H9 (cell line): ENCODE data around the gene ANKZF1. TPM values are rescaled to one million over a fixed set of nuclear protein-coding genes. Genes with fewer than 3 reads are reported as not detected.

Source experiments
- DNase-seq: peaks from one replicate; pipeline ENCODE4 v3.0.0-alpha.2; 2017
- H2AFZ ChIP-seq: one replicate; pipeline ENCODE4 v1.6.1; 2013; ENCODE audit warnings: mild to moderate bottlenecking, low read length, control low read depth, moderate library complexity
- H2AK5ac ChIP-seq: 2 replicates; pipeline ENCODE4 v1.6.1; 2013; ENCODE audit warnings: low read length, control low read depth, mixed read lengths; ENCODE audit not compliant: insufficient read length
- H2BK120ac ChIP-seq: one replicate; pipeline ENCODE4 v1.6.1; 2013; ENCODE audit warnings: low read depth, mild to moderate bottlenecking, low read length, control low read depth, inconsistent platforms; ENCODE audit not compliant: poor library complexity, severe bottlenecking
- H2BK12ac ChIP-seq: 2 replicates; pipeline ENCODE4 v1.6.1; 2013; ENCODE audit warnings: low read length, control low read depth, mixed read lengths, low read depth; ENCODE audit not compliant: insufficient read length
- H2BK15ac ChIP-seq: 2 replicates; pipeline ENCODE4 v1.6.1; 2013; ENCODE audit warnings: low read depth, low read length, control low read depth
- H2BK20ac ChIP-seq: one replicate; pipeline ENCODE4 v1.6.1; 2013; ENCODE audit warnings: low read depth, mild to moderate bottlenecking, low read length, control low read depth, inconsistent platforms; ENCODE audit not compliant: poor library complexity, severe bottlenecking
- H2BK5ac ChIP-seq: 2 replicates; pipeline ENCODE4 v1.6.1; 2013; ENCODE audit warnings: low read length, control low read depth, mixed read lengths; ENCODE audit not compliant: insufficient read length
- H3K14ac ChIP-seq: 2 replicates; pipeline ENCODE4 v1.6.1; 2013; ENCODE audit warnings: low read length, control low read depth; ENCODE audit not compliant: insufficient read depth
- H3K18ac ChIP-seq: 2 replicates; pipeline ENCODE4 v1.6.1; 2013; ENCODE audit warnings: low read depth, mild to moderate bottlenecking, mixed read lengths, low read length, control low read depth; ENCODE audit not compliant: insufficient read length
- H3K23ac ChIP-seq: 2 replicates; pipeline ENCODE4 v1.6.1; 2013; ENCODE audit warnings: low read length, control low read depth, mixed read lengths, low read depth; ENCODE audit not compliant: insufficient read length
- H3K23me2 ChIP-seq: 2 replicates; pipeline ENCODE4 v1.6.1; 2013; ENCODE audit warnings: low read depth, mild to moderate bottlenecking, mixed read lengths, low read length, control low read depth; ENCODE audit not compliant: insufficient read length, poor library complexity, severe bottlenecking
- H3K27ac ChIP-seq: 2 replicates; pipeline ENCODE4 v1.5.1; 2013; ENCODE audit warnings: low read length, control low read depth, mixed read lengths, low read depth; ENCODE audit not compliant: insufficient read length
- H3K27me3 ChIP-seq: 2 replicates; pipeline ENCODE4 v1.6.1; 2013; ENCODE audit warnings: low read length, control low read depth, inconsistent platforms; ENCODE audit not compliant: insufficient read depth
- H3K4ac ChIP-seq: 2 replicates; pipeline ENCODE4 v1.6.1; 2013; ENCODE audit warnings: low read depth, mild to moderate bottlenecking, control low read depth, inconsistent platforms, low read length, moderate library complexity
- H3K4me1 ChIP-seq: 2 replicates; pipeline ENCODE4 v1.6.1; 2013; ENCODE audit warnings: low read length, control low read depth, inconsistent platforms; ENCODE audit not compliant: insufficient read depth
- H3K4me2 ChIP-seq: 2 replicates; pipeline ENCODE4 v1.6.1; 2013; ENCODE audit warnings: low read length, control low read depth, mixed read lengths; ENCODE audit not compliant: insufficient read length, insufficient read depth
- H3K56ac ChIP-seq: 2 replicates; pipeline ENCODE4 v1.6.1; 2013; ENCODE audit warnings: low read depth, mild to moderate bottlenecking, mixed read lengths, low read length, control low read depth; ENCODE audit not compliant: insufficient read length
- H3K79me1 ChIP-seq: 2 replicates; pipeline ENCODE4 v1.6.1; 2013; ENCODE audit warnings: low read depth, mild to moderate bottlenecking, moderate library complexity, low read length, control low read depth, inconsistent platforms; ENCODE audit not compliant: insufficient read depth, poor library complexity, severe bottlenecking
- H3K79me2 ChIP-seq: 2 replicates; pipeline ENCODE4 v1.6.1; 2013; ENCODE audit warnings: low read length, control low read depth, inconsistent platforms; ENCODE audit not compliant: insufficient read depth
- H3K9ac ChIP-seq: 2 replicates; pipeline ENCODE4 v1.6.1; 2013; ENCODE audit warnings: low read length, control low read depth, mixed read lengths; ENCODE audit not compliant: insufficient read length; ENCODE audit errors: extremely low read depth
- H3K9me3 ChIP-seq: one replicate; pipeline ENCODE4 v1.6.1; 2013; ENCODE audit warnings: low read depth, low read length, inconsistent platforms; ENCODE audit not compliant: control insufficient read depth
- H3T11ph ChIP-seq: one replicate; pipeline ENCODE4 v1.6.1; 2013; ENCODE audit warnings: mild to moderate bottlenecking, low read length, control low read depth, inconsistent platforms
- H4K20me1 ChIP-seq: one replicate; pipeline ENCODE4 v1.6.1; 2013; ENCODE audit not compliant: control insufficient read depth, insufficient read length, insufficient read depth
- H4K5ac ChIP-seq: 2 replicates; pipeline ENCODE4 v1.6.1; 2013; ENCODE audit warnings: low read depth, mild to moderate bottlenecking, mixed read lengths, low read length, control low read depth; ENCODE audit not compliant: insufficient read length
- H4K8ac ChIP-seq: replicated peaks from 2 replicates; pipeline ENCODE4 v1.6.1; 2013; ENCODE audit warnings: low read length, control low read depth, mixed read lengths, low read depth; ENCODE audit not compliant: insufficient read length
- H4K91ac ChIP-seq: 2 replicates; pipeline ENCODE4 v1.6.1; 2013; ENCODE audit warnings: low read depth, mild to moderate bottlenecking, moderate library complexity, mixed read lengths, low read length, control low read depth; ENCODE audit not compliant: insufficient read length
- H3K27ac Mint-ChIP-seq, 3 experiments: 2 replicates in 2 of 3; 3 replicates in 1 of 3; pipeline ENCODE4 v1.8.0; 2020 to 2021; ENCODE audit warnings: mixed read lengths in 3 of 3, mild to moderate bottlenecking in 1 of 3, moderate library complexity in 1 of 3
- H3K27me3 Mint-ChIP-seq: 2 replicates; pipeline ENCODE4 v1.8.0; 2021; ENCODE audit warnings: low read depth, mild to moderate bottlenecking, moderate library complexity, mixed read lengths
- H3K36me3 Mint-ChIP-seq, 3 experiments: 2 replicates in 2 of 3; 3 replicates in 1 of 3; pipeline ENCODE4 v1.8.0; 2020 to 2021; ENCODE audit warnings: low read depth in 3 of 3, mixed read lengths in 3 of 3; ENCODE audit not compliant: insufficient read depth in 1 of 3
- H3K4me1 Mint-ChIP-seq, 2 experiments: 2 replicates each; pipeline ENCODE4 v1.8.0; 2020; ENCODE audit warnings: mixed read lengths in 2 of 2
- H3K4me3 Mint-ChIP-seq, 2 experiments: 2 replicates in 1 of 2; 3 replicates in 1 of 2; pipeline ENCODE4 v1.8.0; 2020 to 2021; ENCODE audit warnings: mild to moderate bottlenecking in 2 of 2, mixed read lengths in 2 of 2, moderate library complexity in 1 of 2
- H3K9me3 Mint-ChIP-seq, 2 experiments: 2 replicates in 1 of 2; 3 replicates in 1 of 2; pipeline ENCODE4 v1.8.0; 2020; ENCODE audit warnings: mild to moderate bottlenecking in 2 of 2, mixed read lengths in 2 of 2, moderate library complexity in 1 of 2
- WGBS: extraction: QIAGEN DNeasy Blood & Tissue Kit; methylation state at CpG from one replicate; pipeline ENCODE4 v1.1.7; 2013; ENCODE audit warnings: missing lambda C conversion rate, low lambda C conversion rate, mixed read lengths; ENCODE audit not compliant: insufficient read length; ENCODE audit errors: extremely low coverage; 5-methylcytosine and 5-hydroxymethylcytosine counted together
- total RNA-seq: library from RNA; stranded (reverse); gene quantifications from 2 replicates; pipeline ENCODE4 v1.2.1, GENCODE V29; 2021
- TF ChIP-seq, protein P1 (sequence below): fragments of 200-600 bp; sonication (generic); conservative IDR thresholded peaks from 3 replicates; pipeline ENCODE4 v1.8.0; 2021; ENCODE audit warnings: antibody characterized with exemption, mild to moderate bottlenecking

Gene ANKZF1
- total RNA-seq, 1 experiment from 2014 or later = 55.4 TPM

DNA sequence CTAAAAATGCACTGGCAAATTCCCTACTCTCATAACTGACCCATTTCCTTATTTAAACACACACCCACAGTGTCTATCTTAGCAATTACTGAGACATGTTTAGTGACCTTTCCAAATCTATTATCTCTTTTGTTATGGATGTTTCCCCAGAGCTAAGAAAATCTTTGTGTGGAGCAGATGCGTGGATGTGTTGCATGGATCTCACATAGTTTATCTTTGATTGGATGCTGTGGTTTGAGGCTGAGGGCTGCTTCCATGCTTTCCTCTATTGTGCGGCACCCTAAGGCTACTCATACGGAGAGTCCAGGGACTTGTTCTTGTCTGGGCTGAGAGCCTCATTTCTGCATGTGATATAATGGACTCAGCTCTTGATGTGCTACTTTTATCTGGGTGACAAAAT, 4.7 kb downstream of the ANKZF1 start:
- H2AK5ac ChIP-seq = no peak overlapping the region
- no peaks in the 10 kb centered on the region for H3K4me1 ChIP-seq
- no peak overlapping the region for H2BK120ac ChIP-seq
- H3K9me3 ChIP-seq = no peaks in the 10 kb centered on the region
- Mint-ChIP-seq H3K4me1 (peaks cover 3 to 4% of the 10 kb centered on the region in 2 experiments; a peak in 3 of 4 replicates), H3K27me3 (no peaks in the 10 kb centered on the region; the same call in 1 of the 2 replicates), H3K27ac (no peak overlapping the region), H3K9me3 (no peaks in the 10 kb centered on the region; a peak in 1 of 5 replicates), H3K4me3 (no peak overlapping the region), H3K36me3 (peaks cover 31 to 65% (median 63%) of the 10 kb centered on the region in 3 experiments)
- H2AFZ ChIP-seq = no peak overlapping the region
- H4K91ac ChIP-seq = no peak overlapping the region
- no peaks in the 10 kb centered on the region for H3K23me2 ChIP-seq
- H3K27me3 ChIP-seq = no peaks in the 10 kb centered on the region
- 0 out of 2 replicates have a peak, but pooled peaks cover 2% of the 10 kb centered on the region for H3K79me2 ChIP-seq
- DNase-seq = no peak
- H3K4ac ChIP-seq = no peak overlapping the region
- no peak overlapping the region for H2BK15ac ChIP-seq
- H3K9ac ChIP-seq = no peak overlapping the region
- H4K8ac ChIP-seq = no peak overlapping the region
- no CpG with 5 or more reads among the region's 3 CpGs for WGBS
- H2BK5ac ChIP-seq = no peak overlapping the region
- no peaks in the 10 kb centered on the region for H3K79me1 ChIP-seq
- no peak overlapping the region for H4K5ac ChIP-seq
- H3K18ac ChIP-seq = no peak overlapping the region
- H3K4me2 ChIP-seq = no peak overlapping the region
- H3K56ac ChIP-seq = no peak overlapping the region
- H3K14ac ChIP-seq = no peak overlapping the region
- no peak overlapping the region for H2BK20ac ChIP-seq
- no peaks in the 10 kb centered on the region for H4K20me1 ChIP-seq
- no peak overlapping the region for H3K23ac ChIP-seq
- no peak overlapping the region for H2BK12ac ChIP-seq
- TF ChIP-seq, protein P1, sequence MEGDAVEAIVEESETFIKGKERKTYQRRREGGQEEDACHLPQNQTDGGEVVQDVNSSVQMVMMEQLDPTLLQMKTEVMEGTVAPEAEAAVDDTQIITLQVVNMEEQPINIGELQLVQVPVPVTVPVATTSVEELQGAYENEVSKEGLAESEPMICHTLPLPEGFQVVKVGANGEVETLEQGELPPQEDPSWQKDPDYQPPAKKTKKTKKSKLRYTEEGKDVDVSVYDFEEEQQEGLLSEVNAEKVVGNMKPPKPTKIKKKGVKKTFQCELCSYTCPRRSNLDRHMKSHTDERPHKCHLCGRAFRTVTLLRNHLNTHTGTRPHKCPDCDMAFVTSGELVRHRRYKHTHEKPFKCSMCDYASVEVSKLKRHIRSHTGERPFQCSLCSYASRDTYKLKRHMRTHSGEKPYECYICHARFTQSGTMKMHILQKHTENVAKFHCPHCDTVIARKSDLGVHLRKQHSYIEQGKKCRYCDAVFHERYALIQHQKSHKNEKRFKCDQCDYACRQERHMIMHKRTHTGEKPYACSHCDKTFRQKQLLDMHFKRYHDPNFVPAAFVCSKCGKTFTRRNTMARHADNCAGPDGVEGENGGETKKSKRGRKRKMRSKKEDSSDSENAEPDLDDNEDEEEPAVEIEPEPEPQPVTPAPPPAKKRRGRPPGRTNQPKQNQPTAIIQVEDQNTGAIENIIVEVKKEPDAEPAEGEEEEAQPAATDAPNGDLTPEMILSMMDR = no peak
- no peak overlapping the region for H3K27ac ChIP-seq
- no peak overlapping the region for H3T11ph ChIP-seq
